Activated T-cell treated with anti-CD3 and anti-CD28 coated beads, Interleukin-2, amount 50 U/mL, for 4 hours (primary cell): Measurements from ENCODE around the gene CNPY4. TPM values are rescaled to one million over a fixed set of nuclear protein-coding genes. Genes with fewer than 3 reads are reported as not detected.

Experiments used
- ATAC-seq, 2 donors: fragments of 200-7000 bp; cut with Tn5 transposase; one replicate each; pipeline ENCODE4 v1.10.0; 2021
- DNase-seq: peaks from one replicate; pipeline ENCODE4 v3.0.0-alpha.2; 2020
- H3K27me3 Mint-ChIP-seq: one replicate; pipeline ENCODE4 v1.8.0; 2021; ENCODE audit warnings: low read depth, mixed read lengths
- H3K36me3 Mint-ChIP-seq: one replicate; pipeline ENCODE4 v1.8.0; 2022; ENCODE audit warnings: mixed read lengths; ENCODE audit not compliant: insufficient read depth
- H3K4me1 Mint-ChIP-seq: one replicate; pipeline ENCODE4 v1.8.0; 2021; ENCODE audit warnings: low read depth, mixed read lengths
- H3K4me3 Mint-ChIP-seq: one replicate; pipeline ENCODE4 v1.8.0; 2021; ENCODE audit warnings: mild to moderate bottlenecking, moderate library complexity, mixed read lengths
- H3K9me3 Mint-ChIP-seq: one replicate; pipeline ENCODE4 v1.8.0; 2021; ENCODE audit warnings: mixed read lengths
- total RNA-seq, 3 donors: library from RNA; stranded (reverse); gene quantifications; one replicate each; pipeline ENCODE4 v1.2.1, GENCODE V29; 2021

CNPY4 gene
- total RNA-seq, 3 donors from 2014 or later = 6.6 to 8.6 (median 7.6) TPM

DNA sequence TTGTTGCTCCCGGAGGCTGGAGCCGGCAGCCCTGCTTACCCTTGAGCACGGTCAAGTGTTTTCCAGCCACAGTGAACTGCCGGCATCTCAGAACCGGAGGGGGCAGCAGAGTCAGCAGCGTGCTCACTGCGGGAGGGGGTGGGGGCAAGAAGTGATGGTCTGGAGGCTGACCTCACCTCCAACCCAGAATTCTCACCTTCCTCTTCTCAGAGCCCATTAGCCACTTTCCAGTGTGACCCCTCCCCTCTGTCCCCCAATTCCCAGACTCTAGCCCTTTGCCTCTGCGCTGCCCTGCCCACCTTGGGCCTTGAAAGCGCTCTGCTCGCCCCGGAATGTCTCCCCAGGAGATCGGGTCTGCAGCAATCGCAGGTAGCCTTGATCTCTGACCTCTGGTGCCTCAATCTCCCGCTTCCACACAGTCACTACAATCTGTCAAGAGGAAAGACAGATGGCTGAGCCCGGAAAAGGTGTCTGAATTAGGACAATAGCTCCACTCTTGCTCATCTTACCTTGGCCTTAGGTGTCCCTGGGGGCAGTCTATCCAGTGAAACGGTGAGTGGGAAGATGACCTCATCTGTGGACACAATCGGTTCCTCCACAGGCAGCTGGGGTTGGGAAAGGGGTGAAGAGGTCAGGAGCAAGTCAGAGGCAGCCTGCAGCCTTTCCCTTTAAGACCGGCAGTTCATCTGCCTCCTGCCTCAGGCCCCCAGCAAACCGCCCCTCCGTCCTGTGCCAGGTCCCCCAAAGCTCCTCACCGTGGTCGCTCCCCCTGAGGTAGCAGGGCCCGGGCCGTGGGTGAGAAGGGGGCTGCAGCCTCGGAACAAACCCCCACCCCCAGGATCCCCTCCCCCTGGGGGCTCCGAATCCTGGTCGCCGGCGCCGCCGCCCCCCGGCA lies 38.1 kb downstream of the CNPY4 start:
- no peaks in the 10 kb centered on the region for H3K27me3 Mint-ChIP-seq
- peaks cover 46% of the 10 kb centered on the region for H3K4me1 Mint-ChIP-seq
- peak in 1 of 2 donors; percentile 13 for ATAC-seq
- H3K36me3 Mint-ChIP-seq = peaks cover 15% of the 10 kb centered on the region
- H3K4me3 Mint-ChIP-seq = peak overlapping the region; percentile 84
- DNase-seq = no peak
- no peaks in the 10 kb centered on the region for H3K9me3 Mint-ChIP-seq

DNA sequence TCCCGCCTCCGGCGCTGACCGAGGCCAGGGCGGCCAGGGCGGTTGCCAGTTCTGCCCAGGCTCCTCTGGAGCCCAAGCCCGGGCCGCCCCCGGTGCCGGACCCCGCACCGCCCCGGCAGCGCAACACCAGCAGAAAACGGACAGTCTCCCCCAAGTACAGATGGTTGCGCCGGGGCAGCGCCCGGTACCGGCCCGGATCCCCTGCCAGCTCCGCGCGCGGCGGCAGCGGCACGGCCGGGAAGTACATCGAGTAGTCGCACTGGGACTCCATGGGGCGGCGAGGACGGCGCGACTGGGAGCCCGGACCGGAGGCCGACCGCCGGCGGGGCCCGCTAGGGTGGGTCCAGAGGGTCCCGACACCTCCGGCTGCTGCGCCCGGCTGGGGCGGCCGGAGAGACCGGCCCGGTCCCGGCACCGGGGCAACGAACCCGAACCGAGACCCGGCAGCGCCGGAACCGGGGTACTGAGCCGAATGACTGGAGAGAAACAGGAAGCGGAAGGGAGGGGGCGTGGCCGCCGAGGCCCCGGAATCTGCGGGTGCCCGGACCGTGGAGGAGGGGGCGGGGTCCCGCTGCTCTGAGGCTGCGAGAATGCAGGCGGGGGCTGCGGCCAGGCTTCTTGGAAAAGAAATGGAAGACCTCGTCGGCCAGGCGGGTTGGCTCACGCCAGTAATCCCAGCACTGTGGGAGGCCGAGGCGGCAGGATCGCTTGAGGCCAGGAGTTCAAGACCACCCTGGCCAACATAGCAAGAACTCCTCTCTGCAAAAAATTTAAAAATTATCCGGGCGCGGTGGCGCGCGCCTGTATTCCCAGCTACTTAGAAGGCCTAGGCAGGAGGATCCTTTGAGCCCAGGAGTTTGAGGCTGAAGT lies 39.0 kb downstream of the CNPY4 start, which contains the start of gene TRAPPC14:
Gene TRAPPC14 (minus strand): TSS at position 495 of the 870 bp plus-strand sequence. CDS start 224 bp downstream, at position 271.
- Mint-ChIP-seq H3K36me3 (peaks cover 14% of the 10 kb centered on the region), H3K4me3 (peak within 1 kb of the TSS; percentile 84), H3K27me3 (no peaks in the 10 kb centered on the region), H3K4me1 (peaks cover 52% of the 10 kb centered on the region), H3K9me3 (no peaks in the 10 kb centered on the region)
- ATAC-seq (peak; percentile 91 to 92), DNase-seq (peak; percentile 89)

DNA sequence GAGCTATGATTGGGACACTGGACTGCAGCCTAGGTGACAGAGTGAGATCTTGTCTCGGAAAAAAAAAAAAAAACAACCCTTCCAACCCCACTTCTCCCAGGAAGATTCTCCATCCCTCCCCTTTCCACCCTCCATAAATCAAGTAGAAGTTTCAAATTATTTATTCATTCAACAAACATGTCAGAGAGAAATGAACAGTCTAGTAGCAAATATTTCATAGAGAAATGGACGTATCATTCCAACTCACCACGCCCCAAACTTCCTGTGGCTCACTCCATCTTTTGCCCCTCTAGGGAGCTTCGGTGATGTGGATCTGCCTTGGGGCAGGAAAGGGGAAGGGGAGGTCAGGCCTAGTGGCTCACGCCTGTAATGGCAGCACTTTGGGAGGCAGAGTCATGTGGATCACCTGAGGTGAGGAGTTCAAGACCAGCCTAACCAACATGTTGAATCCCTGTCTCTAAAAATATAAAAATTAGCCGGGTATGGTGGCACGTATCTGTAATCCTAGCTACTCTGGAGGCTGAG lies 39.7 kb downstream of the CNPY4 start:
- H3K4me3 Mint-ChIP-seq = peak overlapping the region; percentile 81
- H3K4me1 Mint-ChIP-seq = peaks cover 59% of the 10 kb centered on the region
- H3K36me3 Mint-ChIP-seq = peaks cover 11% of the 10 kb centered on the region
- DNase-seq (no peak), ATAC-seq (no peak)
- no peaks in the 10 kb centered on the region for H3K9me3 Mint-ChIP-seq
- no peaks in the 10 kb centered on the region for H3K27me3 Mint-ChIP-seq

DNA sequence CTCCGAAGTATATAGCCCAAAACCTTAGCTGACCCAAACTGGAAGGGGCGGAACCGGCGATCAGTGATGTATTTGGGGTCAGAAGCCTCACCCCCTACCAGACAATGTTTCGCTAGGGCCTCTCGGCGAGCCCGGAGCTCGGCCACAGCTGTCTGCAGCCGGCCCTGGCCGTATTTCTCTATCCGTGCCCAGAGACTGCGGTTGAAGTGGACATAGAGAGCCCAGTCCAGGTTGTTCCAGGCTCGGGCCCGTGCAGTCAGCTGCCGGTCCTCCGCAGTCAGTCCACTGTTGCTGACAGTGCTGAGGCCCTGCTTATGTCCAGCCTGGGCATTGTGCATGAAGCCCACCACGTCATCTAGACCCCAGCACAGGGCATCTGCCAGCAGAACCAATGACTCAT lies 40.6 kb downstream of the CNPY4 start:
- DNase-seq = no peak
- no peak overlapping the region for H3K4me3 Mint-ChIP-seq
- H3K27me3 Mint-ChIP-seq = no peaks in the 10 kb centered on the region
- ATAC-seq = no peak
- H3K36me3 Mint-ChIP-seq = peaks cover 9% of the 10 kb centered on the region
- peaks cover 60% of the 10 kb centered on the region for H3K4me1 Mint-ChIP-seq
- no peaks in the 10 kb centered on the region for H3K9me3 Mint-ChIP-seq

DNA sequence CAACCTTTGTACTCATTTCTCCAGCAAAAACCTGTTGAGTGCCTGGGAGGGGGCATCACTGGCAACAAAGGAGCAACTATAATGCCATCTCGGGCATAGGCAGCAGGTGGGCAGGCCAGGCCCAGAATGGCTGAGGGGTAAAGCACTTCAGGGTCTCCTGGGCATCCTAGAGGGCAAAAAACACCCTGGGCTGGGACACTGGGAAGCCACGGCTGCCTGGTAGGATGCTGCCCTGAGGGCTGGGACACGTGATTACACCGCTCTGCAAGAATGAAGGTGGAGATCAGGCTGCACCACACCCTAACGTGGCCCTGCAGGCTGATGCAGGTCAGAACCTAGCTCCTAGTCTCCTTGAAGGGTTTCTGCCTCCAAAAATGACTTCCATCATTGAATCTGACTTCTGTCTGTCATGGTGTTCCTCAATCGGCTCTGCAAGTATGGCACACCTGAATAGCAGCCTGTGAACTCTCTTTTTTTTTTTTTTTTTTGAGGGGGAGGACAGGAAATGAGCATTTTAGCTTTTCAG lies 43.6 kb downstream of the CNPY4 start:
- H3K27me3 Mint-ChIP-seq = peaks cover 7% of the 10 kb centered on the region
- H3K36me3 Mint-ChIP-seq = no peaks in the 10 kb centered on the region
- no peaks in the 10 kb centered on the region for H3K9me3 Mint-ChIP-seq
- ATAC-seq (no peak), DNase-seq (no peak)
- H3K4me3 Mint-ChIP-seq = peak overlapping the region; percentile 42
- H3K4me1 Mint-ChIP-seq = peaks cover 61% of the 10 kb centered on the region

DNA sequence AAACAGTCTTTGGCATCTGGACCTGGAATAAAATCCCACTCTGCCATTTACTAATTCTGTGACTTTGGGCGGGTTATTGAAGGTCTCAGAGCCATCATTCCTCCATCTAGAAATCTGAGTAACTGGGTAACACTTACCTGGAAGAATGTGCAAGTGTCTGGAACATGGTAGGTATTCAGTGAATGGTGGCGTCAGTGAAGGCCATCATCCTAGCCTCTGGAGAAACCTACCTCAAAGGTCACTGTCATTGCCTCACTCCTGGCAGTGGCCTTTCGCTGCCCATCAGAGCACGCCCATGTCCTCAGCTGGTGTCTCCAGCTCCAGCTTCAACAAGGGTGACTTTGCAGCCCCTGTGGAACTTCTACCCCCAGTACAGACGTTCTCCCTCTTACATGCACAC lies 44.4 kb downstream of the CNPY4 start:
- H3K4me3 Mint-ChIP-seq = no peak overlapping the region
- H3K27me3 Mint-ChIP-seq = peaks cover 13% of the 10 kb centered on the region
- H3K36me3 Mint-ChIP-seq = no peaks in the 10 kb centered on the region
- H3K9me3 Mint-ChIP-seq = no peaks in the 10 kb centered on the region
- DNase-seq (no peak), ATAC-seq (no peak)
- peaks cover 67% of the 10 kb centered on the region for H3K4me1 Mint-ChIP-seq

DNA sequence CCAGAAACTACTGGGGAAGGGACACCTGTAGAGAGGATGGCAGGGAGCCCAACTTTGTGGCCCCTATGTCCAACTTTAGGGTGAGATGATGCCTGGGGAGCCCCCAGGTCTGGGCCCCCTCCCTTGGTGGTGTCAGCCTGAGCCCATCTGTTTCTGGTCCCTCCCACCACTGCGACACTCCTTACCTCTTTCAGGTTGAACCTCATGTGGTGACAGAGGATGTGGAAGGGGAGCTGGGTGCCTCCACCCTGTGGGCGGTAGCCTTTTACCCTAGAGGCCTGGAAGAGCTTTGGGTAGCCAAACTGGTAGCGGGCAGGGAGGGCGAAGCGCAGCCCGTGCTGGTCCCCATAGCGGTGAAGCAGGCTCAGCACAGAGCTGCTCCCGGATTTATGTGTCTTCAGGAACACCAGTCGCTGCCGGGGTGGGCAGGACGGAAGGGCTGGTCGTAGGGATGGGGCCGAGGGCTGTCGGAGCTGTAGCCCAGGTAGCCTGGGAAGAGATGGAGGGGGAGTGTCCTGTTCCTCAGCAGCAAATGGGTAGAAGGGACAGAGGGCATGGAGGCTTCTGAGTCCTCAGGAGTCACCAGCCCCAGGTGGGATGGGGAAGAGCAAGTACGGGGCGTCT lies 47.0 kb downstream of the CNPY4 start:
- no peaks in the 10 kb centered on the region for H3K36me3 Mint-ChIP-seq
- peak; percentile 22 to 36 for ATAC-seq
- H3K27me3 Mint-ChIP-seq = peaks cover 17% of the 10 kb centered on the region
- peak overlapping the region; percentile 53 for H3K4me3 Mint-ChIP-seq
- DNase-seq = no peak
- peaks cover 77% of the 10 kb centered on the region for H3K4me1 Mint-ChIP-seq
- no peaks in the 10 kb centered on the region for H3K9me3 Mint-ChIP-seq

DNA sequence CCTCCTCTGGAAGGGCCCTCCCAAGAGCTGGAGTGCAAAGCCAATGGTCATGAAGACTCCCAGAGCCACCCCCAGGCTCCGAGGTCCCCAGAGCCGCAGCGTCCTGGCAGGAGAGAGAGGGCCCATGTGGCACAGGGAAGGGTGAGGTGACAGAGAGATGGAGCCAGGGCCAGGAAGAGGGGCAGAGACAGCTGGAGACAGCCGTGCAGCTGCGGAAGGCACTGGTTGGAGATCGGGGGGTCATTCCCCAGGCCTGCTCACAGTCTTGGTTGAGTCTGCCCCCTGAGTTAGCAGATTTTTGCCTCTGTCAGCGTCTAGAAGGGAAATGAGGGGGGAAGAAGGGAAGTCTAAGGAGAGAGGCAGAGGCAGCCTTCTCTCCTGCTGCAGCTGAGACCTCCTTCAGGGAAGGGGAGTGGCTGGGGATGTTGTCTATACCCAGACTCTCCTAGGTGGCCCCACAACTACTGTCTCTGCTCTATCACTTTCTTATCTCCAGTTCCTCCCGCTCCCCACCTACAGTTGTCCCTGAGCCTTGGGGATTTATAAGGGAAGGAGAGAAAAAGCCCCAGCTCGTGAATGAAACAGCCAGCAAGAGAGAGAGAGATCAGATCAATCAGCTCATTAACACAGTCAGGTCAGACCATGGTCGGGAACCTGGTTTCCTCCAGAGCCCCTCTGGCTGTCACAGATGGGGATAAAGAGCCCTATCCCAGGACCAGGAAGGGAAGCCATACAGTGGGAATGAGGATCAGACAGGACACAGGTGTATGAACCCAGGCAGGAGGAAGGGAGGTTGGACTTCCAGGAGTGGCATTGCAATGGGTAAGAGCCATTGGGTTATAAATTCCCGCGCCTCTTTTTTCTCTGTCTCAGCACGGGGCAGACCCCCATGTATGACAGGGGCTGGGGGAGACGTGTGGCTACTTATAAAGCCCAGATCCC lies 47.8 kb downstream of the CNPY4 start:
- H3K4me3 Mint-ChIP-seq = peak overlapping the region; percentile 81
- H3K27me3 Mint-ChIP-seq = peaks cover 17% of the 10 kb centered on the region
- DNase-seq (no peak), ATAC-seq (peak in 1 of 2 donors; percentile 19)
- no peaks in the 10 kb centered on the region for H3K9me3 Mint-ChIP-seq
- H3K4me1 Mint-ChIP-seq = peaks cover 77% of the 10 kb centered on the region
- H3K36me3 Mint-ChIP-seq = no peaks in the 10 kb centered on the region

DNA sequence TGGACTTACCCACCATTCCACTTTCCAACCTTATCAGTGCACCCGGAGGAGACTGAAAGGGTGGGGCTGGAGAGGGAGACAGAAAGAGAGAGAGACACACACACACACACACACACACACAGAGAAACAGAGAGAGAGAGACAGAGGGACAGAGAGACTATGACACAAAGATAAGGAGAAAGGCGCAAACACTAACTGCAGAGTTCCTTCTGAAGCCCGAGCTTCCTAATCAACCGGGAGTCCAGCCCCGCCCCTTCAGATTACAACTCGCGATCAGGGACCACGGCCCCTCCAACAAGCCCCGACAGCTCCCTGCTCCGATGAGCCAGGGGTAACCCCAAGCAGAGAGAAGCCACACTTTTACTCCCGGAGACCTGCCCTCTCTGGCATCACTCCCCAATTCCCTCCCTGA lies 48.5 kb downstream of the CNPY4 start:
- peak overlapping the region; percentile 81 for H3K4me3 Mint-ChIP-seq

DNA sequence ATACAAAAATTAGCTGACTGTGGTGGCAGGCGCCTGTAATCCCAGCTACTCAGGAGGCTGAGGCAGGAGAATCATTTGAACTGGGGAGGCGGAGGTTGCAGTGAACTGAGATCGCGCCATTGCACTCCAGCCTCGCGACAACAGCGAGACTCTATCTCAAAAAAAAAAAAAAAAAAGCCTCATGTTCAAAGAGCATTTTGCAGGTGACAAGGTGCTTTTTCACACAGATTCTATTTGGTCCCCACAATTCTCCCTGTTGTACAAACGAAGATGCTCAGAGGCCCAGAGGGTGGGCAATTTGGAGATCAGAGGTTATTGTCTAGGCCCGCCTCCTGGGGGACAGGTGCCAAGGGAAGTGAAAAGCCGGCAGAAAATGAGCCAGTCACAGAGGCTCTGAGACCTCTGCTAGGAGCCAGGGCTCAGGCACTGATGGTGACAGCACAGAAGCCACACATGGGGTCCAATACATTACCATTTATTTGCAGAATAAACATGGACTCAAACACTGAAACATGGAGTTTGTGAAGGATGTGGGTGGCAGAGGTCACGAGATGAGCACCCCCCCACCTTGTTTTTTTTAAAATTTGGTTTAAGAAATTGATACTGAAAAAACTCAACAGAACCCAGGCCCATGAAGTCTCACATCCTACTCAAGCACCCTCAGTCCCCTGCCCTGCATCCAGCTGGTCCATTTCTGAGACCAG lies 49.9 kb downstream of the CNPY4 start:
- Mint-ChIP-seq H3K4me1 (peaks cover 59% of the 10 kb centered on the region), H3K27me3 (peaks cover 17% of the 10 kb centered on the region), H3K36me3 (no peaks in the 10 kb centered on the region), H3K4me3 (peak overlapping the region; percentile 81), H3K9me3 (no peaks in the 10 kb centered on the region)
- DNase-seq = no peak
- no peak for ATAC-seq

More for the DNA sequence above, 48.5 kb downstream of the CNPY4 start:
- Mint-ChIP-seq H3K27me3 (peaks cover 17% of the 10 kb centered on the region), H3K9me3 (no peaks in the 10 kb centered on the region), H3K4me1 (peaks cover 73% of the 10 kb centered on the region), H3K36me3 (no peaks in the 10 kb centered on the region)
- ATAC-seq = peak in 1 of 2 donors; percentile 9
- DNase-seq = no peak

DNA sequence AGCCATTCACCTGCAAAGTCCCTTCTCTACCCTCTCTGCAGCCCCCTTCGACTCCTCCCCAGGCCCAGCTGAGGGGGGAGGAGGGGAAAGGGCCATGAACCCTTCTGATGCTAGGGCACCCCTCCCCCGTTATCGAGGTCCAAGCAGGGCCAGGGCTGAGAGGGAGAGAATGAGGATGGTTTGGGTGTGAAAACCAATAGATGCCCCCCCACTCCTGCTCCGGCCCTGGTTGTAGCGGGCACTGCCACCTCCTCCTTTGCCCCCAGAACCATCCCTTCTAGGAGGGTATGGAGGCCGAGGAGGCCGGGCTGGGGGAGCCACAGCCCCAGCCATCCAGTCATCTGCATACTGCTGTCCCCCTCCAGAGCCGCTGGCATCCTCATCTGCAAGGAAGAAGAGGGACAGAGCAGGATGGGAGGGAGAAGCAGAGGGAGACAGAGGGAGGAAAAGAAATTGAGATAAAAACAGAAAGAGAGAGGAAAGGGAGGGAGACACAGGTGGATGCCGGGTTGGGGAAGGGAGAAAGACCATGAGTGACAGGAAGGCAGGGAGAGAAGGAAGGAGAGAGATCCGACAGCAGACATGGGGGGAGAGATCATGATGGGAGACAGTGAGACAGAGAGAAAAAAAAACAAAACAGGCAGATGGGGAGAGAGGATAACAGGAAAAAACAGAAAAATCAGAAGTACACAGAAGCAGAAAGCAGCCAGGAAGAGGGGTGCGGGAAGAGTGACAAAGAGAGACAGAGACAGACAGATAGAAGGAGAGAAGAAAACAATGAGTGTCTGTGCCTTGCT lies 50.9 kb downstream of the CNPY4 start:
- Mint-ChIP-seq H3K9me3 (no peaks in the 10 kb centered on the region), H3K27me3 (peaks cover 17% of the 10 kb centered on the region)
- DNase-seq = no peak

More for the DNA sequence above, 50.9 kb downstream of the CNPY4 start:
- Mint-ChIP-seq H3K4me1 (peaks cover 61% of the 10 kb centered on the region), H3K4me3 (peak overlapping the region; percentile 75), H3K36me3 (no peaks in the 10 kb centered on the region)
- ATAC-seq = no peak
